MCF 10A (cell line): ENCODE results near the gene TTLL5. TPM values are rescaled to one million over a fixed set of nuclear protein-coding genes. Genes with fewer than 3 reads are reported as not detected.

Experiments
- BruUV-seq: library from RNA; stranded (reverse); fragments of 400-500 nt; replicated peaks from 2 replicates; lab custom pipeline; 2021; lab: Mats Ljungman, UMichigan
- CTCF ChIA-PET: fragments of 300-600 bp; sonication (Branson Sonifier 250); formaldehyde crosslinking; extraction: SDS; loops from one replicate; lab custom pipeline; 2021; ENCODE audit warnings: antibody characterized with exemption, inconsistent platforms; lab: Yijun Ruan, JAX
- POLR2A ChIA-PET: fragments of 300-600, 350-650 bp; sonication (Branson Sonifier 250); formaldehyde crosslinking; extraction: SDS; loops from one replicate; lab custom pipeline; 2020; ENCODE audit warnings: antibody characterized with exemption, inconsistent platforms; lab: Yijun Ruan, JAX
- DNase-seq: peaks from one replicate; pipeline ENCODE4 v3.0.0-alpha.2; 2018; ENCODE audit not compliant: unreplicated experiment
- H3K27ac Mint-ChIP-seq: one replicate; pipeline ENCODE4 v1.8.0; 2022; ENCODE audit warnings: mild to moderate bottlenecking, low read depth, mixed read lengths; ENCODE audit not compliant: unreplicated experiment
- H3K27me3 Mint-ChIP-seq: one replicate; pipeline ENCODE4 v1.8.0; 2022; ENCODE audit warnings: mixed read lengths; ENCODE audit not compliant: insufficient read depth, unreplicated experiment
- H3K36me3 Mint-ChIP-seq: one replicate; pipeline ENCODE4 v1.8.0; 2022; ENCODE audit warnings: mild to moderate bottlenecking, moderate library complexity, mixed read lengths; ENCODE audit not compliant: insufficient read depth, unreplicated experiment
- H3K4me1 Mint-ChIP-seq: one replicate; pipeline ENCODE4 v1.8.0; 2022; ENCODE audit warnings: mixed read lengths; ENCODE audit not compliant: insufficient read depth, unreplicated experiment
- H3K4me3 Mint-ChIP-seq: one replicate; pipeline ENCODE4 v1.8.0; 2022; ENCODE audit warnings: mild to moderate bottlenecking, moderate library complexity, mixed read lengths; ENCODE audit not compliant: unreplicated experiment
- H3K9me3 Mint-ChIP-seq: one replicate; pipeline ENCODE4 v1.8.0; 2022; ENCODE audit warnings: mixed read lengths; ENCODE audit not compliant: unreplicated experiment
- intact Hi-C: fragments of 100-400 bp; cut with micrococcal nuclease; formaldehyde crosslinking; loops from 2 replicates; pipeline ENCODE4 v1.14.1; 2022
- total RNA-seq: library from RNA; stranded (reverse); gene quantifications from 2 replicates; pipeline ENCODE4 v1.2.3, GENCODE V29; 2022
- TF ChIP-seq, protein P1 (sequence below): fragments of 200-600 bp; IDR thresholded peaks from one replicate; pipeline ENCODE4 v1.8.0; 2022; ENCODE audit warnings: antibody characterized with exemption, mild to moderate bottlenecking; ENCODE audit not compliant: unreplicated experiment

TTLL5 gene
- total RNA-seq, 1 experiment from 2014 or later: 31.7 TPM

- H3K9me3 Mint-ChIP-seq: peaks cover 7% of the 10 kb centered on the region
- peaks cover 6% of the 10 kb centered on the region for H3K36me3 Mint-ChIP-seq
- H3K4me1 Mint-ChIP-seq: peaks cover 8% of the 10 kb centered on the region
- no peak overlapping the region for H3K4me3 Mint-ChIP-seq
- intact Hi-C loops: no loop called here
- H3K27me3 Mint-ChIP-seq: no peaks in the 10 kb centered on the region
- ChIA-PET CTCF (no interaction called here), POLR2A (interaction anchor here (1.1 kb wide), 1 partner anchor 13 kb away, joined by 3 read pairs; no protein-coding TSS in a partner anchor)
- no peak for DNase-seq
- BruUV-seq: no TSS peak
- no peak overlapping the region for H3K27ac Mint-ChIP-seq
- TF ChIP-seq, protein P1, sequence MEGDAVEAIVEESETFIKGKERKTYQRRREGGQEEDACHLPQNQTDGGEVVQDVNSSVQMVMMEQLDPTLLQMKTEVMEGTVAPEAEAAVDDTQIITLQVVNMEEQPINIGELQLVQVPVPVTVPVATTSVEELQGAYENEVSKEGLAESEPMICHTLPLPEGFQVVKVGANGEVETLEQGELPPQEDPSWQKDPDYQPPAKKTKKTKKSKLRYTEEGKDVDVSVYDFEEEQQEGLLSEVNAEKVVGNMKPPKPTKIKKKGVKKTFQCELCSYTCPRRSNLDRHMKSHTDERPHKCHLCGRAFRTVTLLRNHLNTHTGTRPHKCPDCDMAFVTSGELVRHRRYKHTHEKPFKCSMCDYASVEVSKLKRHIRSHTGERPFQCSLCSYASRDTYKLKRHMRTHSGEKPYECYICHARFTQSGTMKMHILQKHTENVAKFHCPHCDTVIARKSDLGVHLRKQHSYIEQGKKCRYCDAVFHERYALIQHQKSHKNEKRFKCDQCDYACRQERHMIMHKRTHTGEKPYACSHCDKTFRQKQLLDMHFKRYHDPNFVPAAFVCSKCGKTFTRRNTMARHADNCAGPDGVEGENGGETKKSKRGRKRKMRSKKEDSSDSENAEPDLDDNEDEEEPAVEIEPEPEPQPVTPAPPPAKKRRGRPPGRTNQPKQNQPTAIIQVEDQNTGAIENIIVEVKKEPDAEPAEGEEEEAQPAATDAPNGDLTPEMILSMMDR: no peak
Observed at GRCh38 chr14:75615200-75615599, 45.8 kb upstream of the TTLL5 start.

DNA sequence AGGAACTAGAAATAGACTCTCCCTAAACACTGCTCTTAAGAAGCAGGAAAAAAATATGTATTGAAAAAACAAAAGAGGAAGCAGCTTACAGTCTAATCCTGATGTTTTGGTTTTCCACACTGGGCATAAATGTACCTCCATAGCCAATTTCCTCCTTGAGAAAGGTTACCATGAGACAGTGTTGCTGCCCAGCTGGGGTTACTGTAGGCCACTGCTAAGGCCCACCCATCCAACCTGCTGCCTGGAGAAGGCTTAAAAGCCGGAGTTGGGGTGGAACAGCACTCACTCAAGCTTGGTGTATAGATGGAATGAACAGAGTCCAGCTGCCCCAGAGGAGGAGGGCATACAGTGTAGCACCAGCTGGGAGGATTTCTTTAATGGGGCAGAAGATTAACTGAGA, 41.5 kb upstream of the TTLL5 start:
- Mint-ChIP-seq H3K27ac (no peak overlapping the region), H3K4me3 (no peak overlapping the region), H3K4me1 (no peaks in the 10 kb centered on the region), H3K36me3 (peaks cover under 1% of the 10 kb centered on the region), H3K27me3 (no peaks in the 10 kb centered on the region), H3K9me3 (no peaks in the 10 kb centered on the region)
- ChIA-PET POLR2A (interaction anchor here (0.6 to 1.0 kb wide), 4 partner anchors 29 to 167 kb away, joined by 3 read pairs; partner anchors contain the start of gene FLVCR2), CTCF (interaction anchor here (0.9 to 1.7 kb wide), 2 partner anchors 35 to 43 kb away, joined by 3 to 9 read pairs; no protein-coding TSS in a partner anchor)
- intact Hi-C loops: no loop called here
- BruUV-seq: no TSS peak
- TF ChIP-seq, protein P1: no peak
- DNase-seq: no peak

- ChIA-PET CTCF (interaction anchor here (0.6 to 0.7 kb wide), 2 partner anchors 27 to 349 kb away, joined by 3 read pairs; no protein-coding TSS in a partner anchor), POLR2A (interaction anchor here (1.1 kb wide), 1 partner anchor 45 kb away, joined by 3 read pairs; no protein-coding TSS in a partner anchor)
- TF ChIP-seq, protein P1: no peak
- intact Hi-C loops: no loop called here
- H3K27me3 Mint-ChIP-seq: no peaks in the 10 kb centered on the region
- no peak for DNase-seq
- H3K9me3 Mint-ChIP-seq: no peaks in the 10 kb centered on the region
- H3K27ac Mint-ChIP-seq: no peak overlapping the region
- H3K36me3 Mint-ChIP-seq: peaks cover 6% of the 10 kb centered on the region
- no TSS peak for BruUV-seq
- no peak overlapping the region for H3K4me3 Mint-ChIP-seq
- H3K4me1 Mint-ChIP-seq: no peaks in the 10 kb centered on the region
Observed at GRCh38 chr14:75625034-75625433, 36.0 kb upstream of the TTLL5 start.

DNA sequence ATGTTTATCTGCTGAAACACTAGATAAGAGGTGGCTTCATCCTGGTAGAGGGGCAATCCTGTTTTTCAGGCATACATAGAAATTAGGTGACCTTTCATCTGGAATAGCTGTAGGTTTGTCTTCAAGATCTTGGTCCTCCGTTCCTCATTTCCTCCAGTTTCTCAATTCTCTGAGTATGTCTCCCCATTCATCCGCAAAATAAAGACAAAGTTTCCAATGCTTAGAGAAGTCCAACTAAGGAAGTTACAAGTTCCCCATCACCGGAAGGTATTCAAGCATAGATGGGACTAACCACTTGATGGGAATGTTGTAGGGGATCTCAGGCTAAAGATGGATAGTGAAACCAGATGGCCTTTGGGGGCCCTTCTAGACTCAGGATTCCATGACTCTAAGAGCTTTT, 34.6 kb upstream of the TTLL5 start:
- Mint-ChIP-seq H3K27ac (no peak overlapping the region), H3K27me3 (no peaks in the 10 kb centered on the region), H3K4me1 (no peaks in the 10 kb centered on the region), H3K9me3 (no peaks in the 10 kb centered on the region), H3K36me3 (peaks cover 6% of the 10 kb centered on the region), H3K4me3 (no peak overlapping the region)
- no peak for DNase-seq
- ChIA-PET POLR2A (no interaction called here), CTCF (interaction anchor here (0.8 kb wide), 1 partner anchor 9 kb away, joined by 3 read pairs; no protein-coding TSS in a partner anchor)
- BruUV-seq: no TSS peak
- intact Hi-C loops: no loop called here
- TF ChIP-seq, protein P1: no peak
